Mammary epithelial cell (primary cell): ENCODE measurements around the gene PARD3.

Experiments used
- EZH2 ChIP-seq: IDR thresholded peaks from 2 replicates; pipeline ENCODE4 v1.6.1; 2012; ENCODE audit warnings: low read length, inconsistent platforms, borderline replicate concordance
- TF ChIP-seq, protein P1 (sequence below), 2 donors: IDR thresholded peaks in 1 of 2; conservative IDR thresholded peaks in 1 of 2; 2 replicates each; pipeline ENCODE4 v1.5.1; 2011 to 2012; ENCODE audit warnings: inconsistent platforms in 2 of 2, low read length in 2 of 2, mild to moderate bottlenecking in 2 of 2, control low read depth in 1 of 2, low read depth in 1 of 2; ENCODE audit not compliant: insufficient read depth in 1 of 2; ENCODE audit errors: extremely low read depth in 1 of 2

DNA sequence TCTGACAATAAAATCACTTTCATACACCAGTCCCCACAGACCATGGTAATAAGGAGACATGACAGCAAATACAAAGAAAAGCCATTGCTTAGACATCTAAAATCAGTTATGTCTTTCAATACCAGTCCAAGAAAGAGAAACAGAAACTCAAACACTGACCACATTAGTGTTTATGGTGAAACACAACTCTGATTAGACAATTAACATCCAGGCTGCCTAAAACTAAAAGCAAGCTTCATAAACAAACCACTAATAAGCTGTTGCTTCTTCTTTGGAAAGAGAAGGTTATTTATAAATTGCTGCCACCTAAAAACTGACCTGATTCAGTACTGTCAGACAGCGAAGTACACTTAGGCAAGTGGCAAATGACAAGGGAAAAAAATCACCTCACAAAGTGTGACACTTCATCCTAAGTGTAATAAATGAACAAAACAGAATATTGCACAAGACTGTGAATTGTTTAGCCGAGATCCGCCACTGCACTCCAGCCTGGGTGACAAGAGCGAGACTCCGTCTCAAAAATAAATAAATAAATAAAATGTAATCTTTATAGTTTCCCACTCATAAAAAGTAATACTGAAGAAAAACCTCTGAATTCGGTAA lies 277.4 kb downstream of the PARD3 start:
- TF ChIP-seq, protein P1, sequence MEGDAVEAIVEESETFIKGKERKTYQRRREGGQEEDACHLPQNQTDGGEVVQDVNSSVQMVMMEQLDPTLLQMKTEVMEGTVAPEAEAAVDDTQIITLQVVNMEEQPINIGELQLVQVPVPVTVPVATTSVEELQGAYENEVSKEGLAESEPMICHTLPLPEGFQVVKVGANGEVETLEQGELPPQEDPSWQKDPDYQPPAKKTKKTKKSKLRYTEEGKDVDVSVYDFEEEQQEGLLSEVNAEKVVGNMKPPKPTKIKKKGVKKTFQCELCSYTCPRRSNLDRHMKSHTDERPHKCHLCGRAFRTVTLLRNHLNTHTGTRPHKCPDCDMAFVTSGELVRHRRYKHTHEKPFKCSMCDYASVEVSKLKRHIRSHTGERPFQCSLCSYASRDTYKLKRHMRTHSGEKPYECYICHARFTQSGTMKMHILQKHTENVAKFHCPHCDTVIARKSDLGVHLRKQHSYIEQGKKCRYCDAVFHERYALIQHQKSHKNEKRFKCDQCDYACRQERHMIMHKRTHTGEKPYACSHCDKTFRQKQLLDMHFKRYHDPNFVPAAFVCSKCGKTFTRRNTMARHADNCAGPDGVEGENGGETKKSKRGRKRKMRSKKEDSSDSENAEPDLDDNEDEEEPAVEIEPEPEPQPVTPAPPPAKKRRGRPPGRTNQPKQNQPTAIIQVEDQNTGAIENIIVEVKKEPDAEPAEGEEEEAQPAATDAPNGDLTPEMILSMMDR (conservative IDR thresholded peaks at IDR 0.05 in 1 of 2, IDR thresholded peaks at IDR 0.05 in 1 of 2; ENCODE audit: extremely low read depth in 1 of 2, insufficient read depth in 1 of 2, low read depth in 1 of 2, low read length in 2 of 2) = no peak
- no peak for TF ChIP-seq EZH2
